HepG2 (cell line): ENCODE measurements around the gene NR2F6. TPM values are rescaled to one million over a fixed set of nuclear protein-coding genes. Genes with fewer than 3 reads are reported as not detected.

Experiments used
- ATAC-seq: fragments of 200-7000 bp; cut with Tn5 transposase; 3 replicates; pipeline ENCODE4 v1.9.1; 2020; ENCODE audit warnings: mild to moderate bottlenecking, moderate library complexity
- BruUV-seq: library from RNA; stranded (reverse); fragments of 400-500 nt; replicated peaks from 2 replicates; lab custom pipeline; 2021; lab: Mats Ljungman, UMichigan
- CTCF ChIA-PET: fragments of 300-600 bp; formaldehyde crosslinking; extraction: SDS; loops from one replicate; lab custom pipeline; 2021; ENCODE audit warnings: low total read pairs, inconsistent platforms, low intra/inter-chr PET ratio; lab: Yijun Ruan, JAX
- POLR2A ChIA-PET: fragments of 350-600 bp; sonication (Branson Sonifier 250); formaldehyde crosslinking; loops from one replicate; lab custom pipeline; 2020; ENCODE audit warnings: antibody characterized with exemption, inconsistent platforms; lab: Yijun Ruan, JAX
- DNase-seq: peaks from one replicate; pipeline ENCODE4 v3.0.0-alpha.2; 2015; ENCODE audit warnings: low spot score
- FAIRE-seq: peaks from 3 replicates; lab custom pipeline; 2011; peaks lifted over from hg19 to GRCh38; lab: Jason Lieb, UNC
- H2AFZ ChIP-seq: one replicate; pipeline ENCODE4 v1.6.1; 2011; ENCODE audit warnings: low read length, inconsistent platforms
- H3K27ac ChIP-seq: fragments of 300-600 bp; 3 replicates; pipeline ENCODE4 v1.8.0; 2011; ENCODE audit warnings: mixed run types, mild to moderate bottlenecking, mixed read lengths, low read length, inconsistent platforms; ENCODE audit not compliant: insufficient read depth; ENCODE audit errors: extremely low read length
- H3K27me3 ChIP-seq, 2 experiments: fragments of 200-600 bp in 1 of 2; 2 replicates in 1 of 2; 3 replicates in 1 of 2; pipeline versions ENCODE4 v1.6.0 to v1.8.0; 2011; ENCODE audit warnings: low read length in 2 of 2, mild to moderate bottlenecking in 2 of 2, moderate library complexity in 2 of 2, inconsistent platforms in 1 of 2; ENCODE audit not compliant: insufficient read depth in 2 of 2, control insufficient read depth in 1 of 2
- H3K36me3 ChIP-seq, 2 experiments: fragments of 200-600 bp in 1 of 2; replicated peaks in 1 of 2; 2 replicates in 1 of 2; 3 replicates in 1 of 2; pipeline versions ENCODE4 v1.5.1 to v1.8.0; 2011; ENCODE audit warnings: low read length in 2 of 2, inconsistent platforms in 1 of 2; ENCODE audit not compliant: insufficient read depth in 2 of 2, control insufficient read depth in 1 of 2
- H3K4me1 ChIP-seq: 2 replicates; pipeline ENCODE4 v1.5.1; 2012; ENCODE audit warnings: low read length, inconsistent platforms; ENCODE audit not compliant: insufficient read depth
- H3K4me2 ChIP-seq: 2 replicates; pipeline ENCODE4 v1.6.0; 2011; ENCODE audit warnings: low read depth, low read length, inconsistent platforms
- H3K4me3 ChIP-seq, 3 experiments: fragments of 200-600 bp in 1 of 3; sonication (generic), shearing (Covaris generic) in 1 of 3; replicated peaks in 1 of 3; 2 replicates each; pipeline ENCODE4 v1.5.1; 2011 to 2016; ENCODE audit warnings: low read length in 3 of 3, inconsistent platforms in 2 of 3, low read depth in 2 of 3, mild to moderate bottlenecking in 2 of 3, control low read depth in 1 of 3, mixed read lengths in 1 of 3; ENCODE audit not compliant: insufficient read depth in 1 of 3
- H3K79me2 ChIP-seq: one replicate; pipeline ENCODE4 v1.6.1; 2011; ENCODE audit warnings: low read length, inconsistent platforms; ENCODE audit not compliant: insufficient read depth
- H3K9ac ChIP-seq: 2 replicates; pipeline ENCODE4 v1.6.0; 2011; ENCODE audit warnings: mild to moderate bottlenecking, low read depth, low read length, inconsistent platforms; ENCODE audit not compliant: insufficient read depth
- H3K9me3 ChIP-seq: 2 replicates; pipeline ENCODE4 v1.5.1; 2012; ENCODE audit warnings: mild to moderate bottlenecking, low read length
- H4K20me1 ChIP-seq: 2 replicates; pipeline ENCODE4 v1.6.0; 2011; ENCODE audit warnings: inconsistent platforms, mild to moderate bottlenecking, low read length, moderate library complexity; ENCODE audit not compliant: insufficient read depth
- FOXJ3 ChIP-seq: sonication (generic); formaldehyde crosslinking; IDR thresholded peaks from 2 replicates; pipeline ENCODE4 v1.4.0; 2020; ENCODE audit warnings: missing genetic modification reagents, mild to moderate bottlenecking, borderline replicate concordance
- RBFOX2 ChIP-seq: fragments of 200-400 bp; formaldehyde crosslinking; IDR thresholded peaks from 2 replicates; pipeline ENCODE4 v1.6.1; 2017; ENCODE audit warnings: low read depth, mild to moderate bottlenecking, low read length
- WGBS: methylation state at CpG from one replicate; pipeline ENCODE4 v1.1.6; 2017; ENCODE audit warnings: low lambda C conversion rate; 5-methylcytosine and 5-hydroxymethylcytosine counted together
- in situ Hi-C: cut with HindIII; loops from 2 replicates; pipeline ENCODE4 v1.10.0; 2017; ENCODE audit warnings: low pct_unique_long_range_greater_than_20kb; ENCODE audit not compliant: extremely low pct_ligation_motif_present
- intact Hi-C: fragments of 100-400 bp; cut with micrococcal nuclease; formaldehyde crosslinking; loops from one replicate; pipeline ENCODE4 v1.10.0; 2022; ENCODE audit not compliant: unreplicated experiment
- polyA plus RNA-seq, 8 experiments: library from polyadenylated mRNA; depleted of rRNA in 3 of 8; stranded (reverse) in 7 of 8; unstranded in 1 of 8; fragments of >200 nt; fragmentation: Illumina TruSeq in 4 of 8; extraction: Trizol in 4 of 8; gene quantifications; 2 replicates each; pipeline versions ENCODE4 v1.2.1 to v1.2.3, GENCODE V29; 2011 to 2016; ENCODE audit warnings: low read depth in 4 of 8, missing spikeins in 1 of 8, mixed read lengths in 1 of 8; ENCODE audit not compliant: insufficient read depth in 1 of 8
- total RNA-seq, 5 experiments: library from RNA; depleted of rRNA; stranded (reverse); fragments of >200 nt; fragmentation: Illumina TruSeq; extraction: Trizol; gene quantifications; 2 replicates each; pipeline ENCODE4 v1.2.3, GENCODE V29; 2016; ENCODE audit warnings: low read depth in 1 of 5
- TF ChIP-seq, protein P1 (sequence below): sonication (generic); formaldehyde crosslinking; IDR thresholded peaks from 2 replicates; pipeline ENCODE4 v1.5.1; 2020; ENCODE audit warnings: mild to moderate bottlenecking, missing genetic modification reagents, borderline replicate concordance
- TF ChIP-seq, protein P2 (sequence below): sonication (generic); formaldehyde crosslinking; IDR thresholded peaks from 2 replicates; pipeline ENCODE4 v1.4.0; 2020; ENCODE audit warnings: missing genetic modification reagents
- TF ChIP-seq, protein P3 (sequence below): IDR thresholded peaks from 2 replicates; pipeline ENCODE4 v1.4.0; 2020; ENCODE audit warnings: mild to moderate bottlenecking, missing genetic modification reagents
- TF ChIP-seq, protein P4 (sequence below): sonication (generic); formaldehyde crosslinking; IDR thresholded peaks from 2 replicates; pipeline ENCODE4 v1.9.0; 2022; ENCODE audit warnings: low read depth, missing genetic modification reagents

Gene NR2F6
- total and polyA plus RNA-seq, 2 of the 13 experiments (the other 11 are each of a cell fraction or from before 2014, with no cell fraction given), result 30.9 to 72.4 TPM

DNA sequence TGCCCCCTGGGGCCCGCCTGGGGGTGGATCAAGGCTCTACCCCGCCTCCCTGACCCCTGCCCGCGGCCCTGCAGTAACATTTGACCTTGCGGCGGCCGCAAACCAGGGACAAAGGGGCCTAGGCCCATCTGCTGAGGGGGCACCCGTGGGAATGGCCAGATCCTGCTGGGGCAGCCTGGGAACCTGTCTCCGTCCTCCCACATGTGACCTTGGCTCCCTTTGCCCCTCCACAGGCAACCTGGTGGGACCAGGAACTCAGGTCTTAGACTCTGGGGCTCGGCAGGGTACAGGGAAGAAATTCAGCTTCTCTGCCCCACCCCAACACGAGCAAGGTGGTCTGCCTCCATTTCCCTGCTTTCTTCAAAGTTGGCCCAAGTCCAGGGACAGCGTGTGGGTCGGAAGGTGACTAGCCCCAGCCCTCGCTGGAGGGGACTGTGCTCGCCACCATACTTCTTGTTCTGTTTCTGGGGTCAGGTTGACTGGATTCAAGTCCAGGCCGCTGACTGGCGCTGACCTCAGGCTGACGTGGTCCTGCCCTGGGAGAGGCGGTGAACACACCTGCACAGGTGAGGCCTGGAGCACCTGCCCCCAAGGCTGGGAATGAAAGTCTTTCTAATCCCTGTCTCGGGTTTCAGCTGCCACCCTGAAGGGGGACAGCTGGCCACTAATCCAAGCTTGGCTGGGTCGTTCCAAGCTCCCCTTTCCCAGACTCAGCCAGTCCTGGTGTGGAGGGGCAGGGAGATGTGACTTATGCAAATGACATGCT lies 2.5 kb upstream of the NR2F6 start:
- peak; percentile 40 for ATAC-seq
- Histone ChIP-seq H3K36me3 (no peaks in the 10 kb centered on the region), H3K4me2 (peak overlapping the region; percentile 90), H3K27me3 (no peaks in the 10 kb centered on the region), H3K4me3 (peak overlapping the region; percentile 27 to 77 (median 27); a peak in 4 of 6 replicates), H2AFZ (no peak overlapping the region), H4K20me1 (peaks cover 2% of the 10 kb centered on the region; the same call in 1 of the 2 replicates), H3K9ac (peak overlapping the region; percentile 66), H3K9me3 (no peaks in the 10 kb centered on the region), H3K4me1 (peaks cover 45% of the 10 kb centered on the region), H3K79me2 (peaks cover 19% of the 10 kb centered on the region), H3K27ac (peak overlapping the region; percentile 83)
- TSS peak; percentile 85 for BruUV-seq
- 30% methylated on average over 3 of the region's 21 CpGs for WGBS
- CTCF ChIA-PET, result no interaction called here
- peak; percentile 83 for DNase-seq
- peak; percentile 80 for FAIRE-seq
- POLR2A ChIA-PET, result interaction anchor here (1.0 to 5.0 kb wide), 14 partner anchors 8 to 61 kb away, joined by 3 to 52 read pairs (median 6); partner anchors contain the start of genes BABAM1, DDA1, MRPL34 and OCEL1
- intact Hi-C loops (no loop called here), in situ Hi-C loops (no loop called here)
- TF ChIP-seq, protein P1, sequence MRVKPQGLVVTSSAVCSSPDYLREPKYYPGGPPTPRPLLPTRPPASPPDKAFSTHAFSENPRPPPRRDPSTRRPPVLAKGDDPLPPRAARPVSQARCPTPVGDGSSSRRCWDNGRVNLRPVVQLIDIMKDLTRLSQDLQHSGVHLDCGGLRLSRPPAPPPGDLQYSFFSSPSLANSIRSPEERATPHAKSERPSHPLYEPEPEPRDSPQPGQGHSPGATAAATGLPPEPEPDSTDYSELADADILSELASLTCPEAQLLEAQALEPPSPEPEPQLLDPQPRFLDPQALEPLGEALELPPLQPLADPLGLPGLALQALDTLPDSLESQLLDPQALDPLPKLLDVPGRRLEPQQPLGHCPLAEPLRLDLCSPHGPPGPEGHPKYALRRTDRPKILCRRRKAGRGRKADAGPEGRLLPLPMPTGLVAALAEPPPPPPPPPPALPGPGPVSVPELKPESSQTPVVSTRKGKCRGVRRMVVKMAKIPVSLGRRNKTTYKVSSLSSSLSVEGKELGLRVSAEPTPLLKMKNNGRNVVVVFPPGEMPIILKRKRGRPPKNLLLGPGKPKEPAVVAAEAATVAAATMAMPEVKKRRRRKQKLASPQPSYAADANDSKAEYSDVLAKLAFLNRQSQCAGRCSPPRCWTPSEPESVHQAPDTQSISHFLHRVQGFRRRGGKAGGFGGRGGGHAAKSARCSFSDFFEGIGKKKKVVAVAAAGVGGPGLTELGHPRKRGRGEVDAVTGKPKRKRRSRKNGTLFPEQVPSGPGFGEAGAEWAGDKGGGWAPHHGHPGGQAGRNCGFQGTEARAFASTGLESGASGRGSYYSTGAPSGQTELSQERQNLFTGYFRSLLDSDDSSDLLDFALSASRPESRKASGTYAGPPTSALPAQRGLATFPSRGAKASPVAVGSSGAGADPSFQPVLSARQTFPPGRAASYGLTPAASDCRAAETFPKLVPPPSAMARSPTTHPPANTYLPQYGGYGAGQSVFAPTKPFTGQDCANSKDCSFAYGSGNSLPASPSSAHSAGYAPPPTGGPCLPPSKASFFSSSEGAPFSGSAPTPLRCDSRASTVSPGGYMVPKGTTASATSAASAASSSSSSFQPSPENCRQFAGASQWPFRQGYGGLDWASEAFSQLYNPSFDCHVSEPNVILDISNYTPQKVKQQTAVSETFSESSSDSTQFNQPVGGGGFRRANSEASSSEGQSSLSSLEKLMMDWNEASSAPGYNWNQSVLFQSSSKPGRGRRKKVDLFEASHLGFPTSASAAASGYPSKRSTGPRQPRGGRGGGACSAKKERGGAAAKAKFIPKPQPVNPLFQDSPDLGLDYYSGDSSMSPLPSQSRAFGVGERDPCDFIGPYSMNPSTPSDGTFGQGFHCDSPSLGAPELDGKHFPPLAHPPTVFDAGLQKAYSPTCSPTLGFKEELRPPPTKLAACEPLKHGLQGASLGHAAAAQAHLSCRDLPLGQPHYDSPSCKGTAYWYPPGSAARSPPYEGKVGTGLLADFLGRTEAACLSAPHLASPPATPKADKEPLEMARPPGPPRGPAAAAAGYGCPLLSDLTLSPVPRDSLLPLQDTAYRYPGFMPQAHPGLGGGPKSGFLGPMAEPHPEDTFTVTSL (CRISPR knock-in tag), result no peak
- TF ChIP-seq, protein P2, sequence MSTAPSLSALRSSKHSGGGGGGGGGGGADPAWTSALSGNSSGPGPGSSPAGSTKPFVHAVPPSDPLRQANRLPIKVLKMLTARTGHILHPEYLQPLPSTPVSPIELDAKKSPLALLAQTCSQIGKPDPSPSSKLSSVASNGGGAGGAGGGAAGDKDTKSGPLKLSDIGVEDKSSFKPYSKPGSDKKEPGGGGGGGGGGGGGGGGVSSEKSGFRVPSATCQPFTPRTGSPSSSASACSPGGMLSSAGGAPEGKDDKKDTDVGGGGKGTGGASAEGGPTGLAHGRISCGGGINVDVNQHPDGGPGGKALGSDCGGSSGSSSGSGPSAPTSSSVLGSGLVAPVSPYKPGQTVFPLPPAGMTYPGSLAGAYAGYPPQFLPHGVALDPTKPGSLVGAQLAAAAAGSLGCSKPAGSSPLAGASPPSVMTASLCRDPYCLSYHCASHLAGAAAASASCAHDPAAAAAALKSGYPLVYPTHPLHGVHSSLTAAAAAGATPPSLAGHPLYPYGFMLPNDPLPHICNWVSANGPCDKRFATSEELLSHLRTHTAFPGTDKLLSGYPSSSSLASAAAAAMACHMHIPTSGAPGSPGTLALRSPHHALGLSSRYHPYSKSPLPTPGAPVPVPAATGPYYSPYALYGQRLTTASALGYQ (CRISPR knock-in tag), result peak; percentile 98
- TF ChIP-seq, protein P3, sequence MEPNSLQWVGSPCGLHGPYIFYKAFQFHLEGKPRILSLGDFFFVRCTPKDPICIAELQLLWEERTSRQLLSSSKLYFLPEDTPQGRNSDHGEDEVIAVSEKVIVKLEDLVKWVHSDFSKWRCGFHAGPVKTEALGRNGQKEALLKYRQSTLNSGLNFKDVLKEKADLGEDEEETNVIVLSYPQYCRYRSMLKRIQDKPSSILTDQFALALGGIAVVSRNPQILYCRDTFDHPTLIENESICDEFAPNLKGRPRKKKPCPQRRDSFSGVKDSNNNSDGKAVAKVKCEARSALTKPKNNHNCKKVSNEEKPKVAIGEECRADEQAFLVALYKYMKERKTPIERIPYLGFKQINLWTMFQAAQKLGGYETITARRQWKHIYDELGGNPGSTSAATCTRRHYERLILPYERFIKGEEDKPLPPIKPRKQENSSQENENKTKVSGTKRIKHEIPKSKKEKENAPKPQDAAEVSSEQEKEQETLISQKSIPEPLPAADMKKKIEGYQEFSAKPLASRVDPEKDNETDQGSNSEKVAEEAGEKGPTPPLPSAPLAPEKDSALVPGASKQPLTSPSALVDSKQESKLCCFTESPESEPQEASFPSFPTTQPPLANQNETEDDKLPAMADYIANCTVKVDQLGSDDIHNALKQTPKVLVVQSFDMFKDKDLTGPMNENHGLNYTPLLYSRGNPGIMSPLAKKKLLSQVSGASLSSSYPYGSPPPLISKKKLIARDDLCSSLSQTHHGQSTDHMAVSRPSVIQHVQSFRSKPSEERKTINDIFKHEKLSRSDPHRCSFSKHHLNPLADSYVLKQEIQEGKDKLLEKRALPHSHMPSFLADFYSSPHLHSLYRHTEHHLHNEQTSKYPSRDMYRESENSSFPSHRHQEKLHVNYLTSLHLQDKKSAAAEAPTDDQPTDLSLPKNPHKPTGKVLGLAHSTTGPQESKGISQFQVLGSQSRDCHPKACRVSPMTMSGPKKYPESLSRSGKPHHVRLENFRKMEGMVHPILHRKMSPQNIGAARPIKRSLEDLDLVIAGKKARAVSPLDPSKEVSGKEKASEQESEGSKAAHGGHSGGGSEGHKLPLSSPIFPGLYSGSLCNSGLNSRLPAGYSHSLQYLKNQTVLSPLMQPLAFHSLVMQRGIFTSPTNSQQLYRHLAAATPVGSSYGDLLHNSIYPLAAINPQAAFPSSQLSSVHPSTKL (CRISPR knock-in tag), result peak; percentile 94
- TF ChIP-seq, protein P4, sequence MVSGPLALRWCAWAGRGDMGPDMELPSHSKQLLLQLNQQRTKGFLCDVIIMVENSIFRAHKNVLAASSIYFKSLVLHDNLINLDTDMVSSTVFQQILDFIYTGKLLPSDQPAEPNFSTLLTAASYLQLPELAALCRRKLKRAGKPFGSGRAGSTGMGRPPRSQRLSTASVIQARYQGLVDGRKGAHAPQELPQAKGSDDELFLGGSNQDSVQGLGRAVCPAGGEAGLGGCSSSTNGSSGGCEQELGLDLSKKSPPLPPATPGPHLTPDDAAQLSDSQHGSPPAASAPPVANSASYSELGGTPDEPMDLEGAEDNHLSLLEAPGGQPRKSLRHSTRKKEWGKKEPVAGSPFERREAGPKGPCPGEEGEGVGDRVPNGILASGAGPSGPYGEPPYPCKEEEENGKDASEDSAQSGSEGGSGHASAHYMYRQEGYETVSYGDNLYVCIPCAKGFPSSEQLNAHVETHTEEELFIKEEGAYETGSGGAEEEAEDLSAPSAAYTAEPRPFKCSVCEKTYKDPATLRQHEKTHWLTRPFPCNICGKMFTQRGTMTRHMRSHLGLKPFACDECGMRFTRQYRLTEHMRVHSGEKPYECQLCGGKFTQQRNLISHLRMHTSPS (CRISPR knock-in tag), result peak; percentile 90
- TF ChIP-seq FOXJ3 (CRISPR knock-in tag) (peak; percentile 61; the same call in 1 of the 2 replicates), RBFOX2 (peak; percentile 73)
